Measurements from ENCODE around the gene TCEANC. TPM values are rescaled to one million over a fixed set of nuclear protein-coding genes. Genes with fewer than 3 reads are reported as not detected.

The TCEANC gene
- total RNA-seq, 1 experiment from 2014 or later = 0.92 TPM

- no TSS peak for BruUV-seq (replicated peaks)
- H3K27ac ChIP-seq (ENCODE audit: low read length) = no peak overlapping the region
- no peaks in the 10 kb centered on the region for H3K4me1 ChIP-seq (ENCODE audit: control insufficient read depth, insufficient read depth, low read length)
- in situ Hi-C loops (cut with HindIII; ENCODE audit: low pct_unique_long_range_greater_than_20kb, low sequenced_read_pairs) = no loop called here
- intact Hi-C loops (cut with micrococcal nuclease; ENCODE audit: unreplicated experiment) = no loop called here
- no peak for ATAC-seq
- no peak for DNase-seq (ENCODE audit: low read depth, low spot score)
- TF ChIP-seq TCF7L2 (IDR thresholded peaks at IDR 0.05; ENCODE audit: low read depth, low read length) (no peak), POLR2AphosphoS5 (IDR thresholded peaks at IDR 0.05; ENCODE audit: low read depth, low read length) (no peak), SIN3A (IDR thresholded peaks at IDR 0.05; ENCODE audit: borderline replicate concordance, insufficient read depth, low read depth, low read length) (no peak), REST (IDR thresholded peaks at IDR 0.05; ENCODE audit: insufficient read depth in 1 of 2, low read depth in 2 of 2, low read length in 1 of 2) (no peak)
- TF ChIP-seq, protein P1, sequence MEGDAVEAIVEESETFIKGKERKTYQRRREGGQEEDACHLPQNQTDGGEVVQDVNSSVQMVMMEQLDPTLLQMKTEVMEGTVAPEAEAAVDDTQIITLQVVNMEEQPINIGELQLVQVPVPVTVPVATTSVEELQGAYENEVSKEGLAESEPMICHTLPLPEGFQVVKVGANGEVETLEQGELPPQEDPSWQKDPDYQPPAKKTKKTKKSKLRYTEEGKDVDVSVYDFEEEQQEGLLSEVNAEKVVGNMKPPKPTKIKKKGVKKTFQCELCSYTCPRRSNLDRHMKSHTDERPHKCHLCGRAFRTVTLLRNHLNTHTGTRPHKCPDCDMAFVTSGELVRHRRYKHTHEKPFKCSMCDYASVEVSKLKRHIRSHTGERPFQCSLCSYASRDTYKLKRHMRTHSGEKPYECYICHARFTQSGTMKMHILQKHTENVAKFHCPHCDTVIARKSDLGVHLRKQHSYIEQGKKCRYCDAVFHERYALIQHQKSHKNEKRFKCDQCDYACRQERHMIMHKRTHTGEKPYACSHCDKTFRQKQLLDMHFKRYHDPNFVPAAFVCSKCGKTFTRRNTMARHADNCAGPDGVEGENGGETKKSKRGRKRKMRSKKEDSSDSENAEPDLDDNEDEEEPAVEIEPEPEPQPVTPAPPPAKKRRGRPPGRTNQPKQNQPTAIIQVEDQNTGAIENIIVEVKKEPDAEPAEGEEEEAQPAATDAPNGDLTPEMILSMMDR (IDR thresholded peaks at IDR 0.05) = no peak
- CTCF ChIA-PET = no interaction called here
- H3K27me3 ChIP-seq (ENCODE audit: control insufficient read depth, insufficient read depth, low read length) = no peaks in the 10 kb centered on the region
- no peaks in the 10 kb centered on the region for H3K9me3 ChIP-seq (ENCODE audit: control insufficient read depth, insufficient read depth, low read depth, low read length)
- H3K36me3 ChIP-seq (ENCODE audit: control insufficient read depth, insufficient read depth, low read length) = no peaks in the 10 kb centered on the region
- POLR2A ChIA-PET = no interaction called here
- no peak overlapping the region for H3K4me3 ChIP-seq (ENCODE audit: low read depth in 2 of 2, low read length in 2 of 2)
These were observed 28.7 kb downstream of the TCEANC start for GRCh38 chrX:13681595-13681994.

- DNase-seq (ENCODE audit: low read depth, low spot score) (no peak), ATAC-seq (no peak)
- POLR2A ChIA-PET = no interaction called here
- BruUV-seq (replicated peaks) = no TSS peak
- in situ Hi-C loops (cut with HindIII; ENCODE audit: low pct_unique_long_range_greater_than_20kb, low sequenced_read_pairs) (no loop called here), intact Hi-C loops (cut with micrococcal nuclease; ENCODE audit: unreplicated experiment) (no loop called here)
- Histone ChIP-seq H3K4me3 (ENCODE audit: low read depth in 2 of 2, low read length in 2 of 2) (no peak overlapping the region), H3K36me3 (ENCODE audit: control insufficient read depth, insufficient read depth, low read length) (no peaks in the 10 kb centered on the region), H3K4me1 (ENCODE audit: control insufficient read depth, insufficient read depth, low read length) (no peaks in the 10 kb centered on the region), H3K9me3 (ENCODE audit: control insufficient read depth, insufficient read depth, low read depth, low read length) (no peaks in the 10 kb centered on the region), H3K27ac (ENCODE audit: low read length) (no peak overlapping the region), H3K27me3 (ENCODE audit: control insufficient read depth, insufficient read depth, low read length) (no peaks in the 10 kb centered on the region)
- CTCF ChIA-PET = no interaction called here
- TF ChIP-seq SIN3A (IDR thresholded peaks at IDR 0.05; ENCODE audit: borderline replicate concordance, insufficient read depth, low read depth, low read length) (no peak), TCF7L2 (IDR thresholded peaks at IDR 0.05; ENCODE audit: low read depth, low read length) (no peak), REST (IDR thresholded peaks at IDR 0.05; ENCODE audit: insufficient read depth in 1 of 2, low read depth in 2 of 2, low read length in 1 of 2) (no peak), POLR2AphosphoS5 (IDR thresholded peaks at IDR 0.05; ENCODE audit: low read depth, low read length) (no peak)
- TF ChIP-seq, protein P1 (IDR thresholded peaks at IDR 0.05) = no peak
These were observed 31.4 kb downstream of the TCEANC start for GRCh38 chrX:13684361-13684760.
